HCT116 (cell line): ENCODE data around the gene SH2D2A. TPM values are rescaled to one million over a fixed set of nuclear protein-coding genes. Genes with fewer than 3 reads are reported as not detected.

ENCODE experiments used
- ATAC-seq: fragments of 200-7000 bp; cut with Tn5 transposase; 2 replicates; pipeline ENCODE4 v1.9.1; 2020; ENCODE audit warnings: mild to moderate bottlenecking, moderate library complexity
- BruUV-seq: library from RNA; stranded (reverse); fragments of 400-500 nt; replicated peaks from 2 replicates; lab custom pipeline; 2021; lab: Mats Ljungman, UMichigan
- CTCF ChIA-PET: fragments of 300-600 bp; sonication (Branson Sonifier 250); formaldehyde crosslinking; loops from one replicate; lab custom pipeline; 2021; ENCODE audit warnings: antibody characterized with exemption; lab: Charles Lee
- POLR2A ChIA-PET: fragments of 300-600, 350-600 bp; sonication (Branson Sonifier 250); formaldehyde crosslinking; loops from one replicate; lab custom pipeline; 2021; ENCODE audit warnings: antibody characterized with exemption; lab: Charles Lee
- RAD21 ChIA-PET, 2 experiments: fragments of 300-600 bp; sonication (Branson Sonifier 250); formaldehyde crosslinking; loops; one replicate each; lab custom pipeline; 2023; ENCODE audit warnings: low total read pairs in 2 of 2; ENCODE audit not compliant: uncharacterized antibody in 2 of 2, unreplicated experiment in 2 of 2, low non-redundant PET in 1 of 2; lab: Charles Lee
- DNase-seq: peaks from one replicate; pipeline ENCODE4 v3.0.0-alpha.2; 2010; ENCODE audit warnings: low read depth, low spot score
- H2AFZ ChIP-seq: fragments of 200-600 bp; shearing (Covaris generic), sonication (generic); 2 replicates; pipeline ENCODE4 v1.6.1; 2017; ENCODE audit warnings: low read depth, mixed run types, mixed read lengths, antibody characterized with exemption, low read length; ENCODE audit not compliant: poor library complexity, severe bottlenecking
- H3K27ac ChIP-seq: 2 replicates; pipeline ENCODE4 v1.5.1; 2012; ENCODE audit warnings: low read depth, low read length
- H3K27me3 ChIP-seq: fragments of 200-600 bp; sonication (generic); 2 replicates; pipeline ENCODE4 v1.6.1; 2016; ENCODE audit warnings: mixed run types, low read length, mixed read lengths; ENCODE audit not compliant: insufficient read depth
- H3K36me3 ChIP-seq, 2 experiments: fragments of 200-500 bp in 1 of 2; fragments of 200-600 bp in 1 of 2; sonication (Bioruptor generic) in 1 of 2; sonication (generic) in 1 of 2; 2 replicates each; pipeline versions ENCODE4 v1.5.1 to v1.6.1; 2014 to 2016; ENCODE audit warnings: low read length in 2 of 2, inconsistent platforms in 1 of 2, mixed read lengths in 1 of 2, mixed run types in 1 of 2; ENCODE audit not compliant: insufficient read depth in 2 of 2, control insufficient read depth in 1 of 2
- H3K4me1 ChIP-seq, 2 experiments: fragments of 200-600 bp in 1 of 2; sonication (generic) in 1 of 2; 2 replicates each; pipeline versions ENCODE4 v1.5.1 to v1.6.1; 2012 to 2017; ENCODE audit warnings: low read length in 2 of 2, inconsistent platforms in 1 of 2, mild to moderate bottlenecking in 1 of 2, mixed read lengths in 1 of 2, mixed run types in 1 of 2, moderate library complexity in 1 of 2; ENCODE audit not compliant: insufficient read depth in 2 of 2, control insufficient read depth in 1 of 2
- H3K4me2 ChIP-seq: fragments of 200-600 bp; sonication (generic); 2 replicates; pipeline ENCODE4 v1.6.1; 2017; ENCODE audit warnings: mixed run types, low read length, mixed read lengths
- H3K4me3 ChIP-seq, 2 experiments: fragments of 200-600 bp in 1 of 2; sonication (generic) in 1 of 2; replicated peaks in 1 of 2; 2 replicates each; pipeline ENCODE4 v1.5.1; 2011 to 2016; ENCODE audit warnings: low read length in 2 of 2, control low read depth in 1 of 2, low read depth in 1 of 2, mild to moderate bottlenecking in 1 of 2, mixed read lengths in 1 of 2, mixed run types in 1 of 2
- H3K79me2 ChIP-seq: fragments of 200-600 bp; sonication (generic); 2 replicates; pipeline ENCODE4 v1.6.1; 2017; ENCODE audit warnings: mild to moderate bottlenecking, mixed run types, low read length, moderate library complexity, mixed read lengths; ENCODE audit not compliant: insufficient read depth
- H3K9ac ChIP-seq: fragments of 200-600 bp; sonication (generic); 2 replicates; pipeline ENCODE4 v1.6.1; 2016; ENCODE audit warnings: low read length, mixed read lengths
- H3K9me2 ChIP-seq: fragments of 200-600 bp; sonication (generic), shearing (Covaris generic); 2 replicates; pipeline ENCODE4 v1.6.1; 2017; ENCODE audit warnings: mixed run types, mild to moderate bottlenecking, moderate library complexity; ENCODE audit not compliant: insufficient read depth
- H3K9me3 ChIP-seq, 2 experiments: fragments of 200-500 bp in 1 of 2; fragments of 200-600 bp in 1 of 2; sonication (Bioruptor generic) in 1 of 2; sonication (generic) in 1 of 2; 2 replicates each; pipeline ENCODE4 v1.6.1; 2014 to 2017; ENCODE audit warnings: low read length in 2 of 2, mixed read lengths in 2 of 2, inconsistent platforms in 1 of 2, low read depth in 1 of 2, mild to moderate bottlenecking in 1 of 2, mixed run types in 1 of 2, moderate library complexity in 1 of 2; ENCODE audit not compliant: control insufficient read depth in 1 of 2, insufficient read depth in 1 of 2
- H4K20me1 ChIP-seq: fragments of 200-600 bp; sonication (generic), shearing (Covaris generic); 2 replicates; pipeline ENCODE4 v1.6.1; 2017; ENCODE audit warnings: mixed run types, mild to moderate bottlenecking, moderate library complexity; ENCODE audit not compliant: insufficient read depth
- EGR1 ChIP-seq: IDR thresholded peaks from 2 replicates; pipeline ENCODE4 v1.6.1; 2012; ENCODE audit warnings: low read depth
- FOSL1 ChIP-seq: IDR thresholded peaks from 2 replicates; pipeline ENCODE4 v1.6.1; 2012; ENCODE audit warnings: low read depth
- POLR2A ChIP-seq: IDR thresholded peaks from 2 replicates; pipeline ENCODE4 v1.7.0; 2011; ENCODE audit warnings: borderline replicate concordance; ENCODE audit not compliant: insufficient read depth, insufficient read length; ENCODE audit errors: extremely low read depth
- POLR2AphosphoS5 ChIP-seq: IDR thresholded peaks from 2 replicates; pipeline ENCODE4 v1.6.1; 2011; ENCODE audit warnings: mild to moderate bottlenecking, low read depth, low read length, moderate library complexity
- SRF ChIP-seq: IDR thresholded peaks from 2 replicates; pipeline ENCODE4 v1.6.1; 2012; ENCODE audit warnings: low read depth
- YY1 ChIP-seq: IDR thresholded peaks from 2 replicates; pipeline ENCODE4 v1.6.1; 2011; ENCODE audit warnings: low read length, low read depth, moderate library complexity, mild to moderate bottlenecking; ENCODE audit not compliant: insufficient replicate concordance; ENCODE audit errors: extremely low read depth
- ZFX ChIP-seq: fragments of 450-650 bp; IDR thresholded peaks from 2 replicates; pipeline ENCODE4 v1.6.1; 2017
- intact Hi-C: fragments of 100-400 bp; cut with micrococcal nuclease; formaldehyde crosslinking; loops from 2 replicates; pipeline ENCODE4 v1.10.0; 2022
- total RNA-seq: library from RNA; stranded (reverse); gene quantifications from one replicate; pipeline ENCODE4 v1.2.1, GENCODE V29; 2021; ENCODE audit not compliant: unreplicated experiment
- TF ChIP-seq, protein P1 (sequence below): IDR thresholded peaks from 2 replicates; pipeline ENCODE4 v1.6.1; 2012; ENCODE audit warnings: low read depth

Gene SH2D2A
- total RNA-seq, 1 experiment from 2014 or later, result 4.8 TPM

DNA sequence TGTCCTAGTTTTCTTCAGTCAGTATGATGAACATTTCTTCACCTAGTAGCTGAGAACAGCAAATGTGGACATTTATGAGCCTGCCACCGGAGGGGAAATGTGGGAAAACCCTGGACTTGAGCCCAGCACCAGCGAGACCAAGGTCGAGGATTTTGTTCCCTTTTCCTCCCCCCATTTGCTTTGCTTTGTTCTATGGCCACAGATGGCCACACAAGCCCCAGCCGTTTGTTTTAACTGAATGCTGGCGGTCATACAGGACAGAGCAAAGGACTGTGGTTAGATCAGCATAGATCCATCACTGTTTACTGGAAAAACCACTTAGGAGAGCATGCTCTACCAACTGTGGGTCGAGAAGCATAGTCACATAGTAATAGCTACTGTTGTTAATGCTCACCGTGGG, 20.9 kb downstream of the SH2D2A start:
- no peaks in the 10 kb centered on the region for H3K9me3 ChIP-seq
- H3K4me1 ChIP-seq, result peaks cover 2 to 8% of the 10 kb centered on the region in 2 experiments; a peak in 2 of 4 replicates
- H3K79me2 ChIP-seq, result peaks cover 13% of the 10 kb centered on the region; the same call in 1 of the 2 replicates
- peaks cover 69 to 77% of the 10 kb centered on the region in 2 experiments for H3K36me3 ChIP-seq
- BruUV-seq, result no TSS peak
- TF ChIP-seq FOSL1 (no peak), EGR1 (no peak), POLR2A (no peak), POLR2AphosphoS5 (no peak), SRF (no peak), YY1 (no peak), ZFX (no peak)
- TF ChIP-seq, protein P1, sequence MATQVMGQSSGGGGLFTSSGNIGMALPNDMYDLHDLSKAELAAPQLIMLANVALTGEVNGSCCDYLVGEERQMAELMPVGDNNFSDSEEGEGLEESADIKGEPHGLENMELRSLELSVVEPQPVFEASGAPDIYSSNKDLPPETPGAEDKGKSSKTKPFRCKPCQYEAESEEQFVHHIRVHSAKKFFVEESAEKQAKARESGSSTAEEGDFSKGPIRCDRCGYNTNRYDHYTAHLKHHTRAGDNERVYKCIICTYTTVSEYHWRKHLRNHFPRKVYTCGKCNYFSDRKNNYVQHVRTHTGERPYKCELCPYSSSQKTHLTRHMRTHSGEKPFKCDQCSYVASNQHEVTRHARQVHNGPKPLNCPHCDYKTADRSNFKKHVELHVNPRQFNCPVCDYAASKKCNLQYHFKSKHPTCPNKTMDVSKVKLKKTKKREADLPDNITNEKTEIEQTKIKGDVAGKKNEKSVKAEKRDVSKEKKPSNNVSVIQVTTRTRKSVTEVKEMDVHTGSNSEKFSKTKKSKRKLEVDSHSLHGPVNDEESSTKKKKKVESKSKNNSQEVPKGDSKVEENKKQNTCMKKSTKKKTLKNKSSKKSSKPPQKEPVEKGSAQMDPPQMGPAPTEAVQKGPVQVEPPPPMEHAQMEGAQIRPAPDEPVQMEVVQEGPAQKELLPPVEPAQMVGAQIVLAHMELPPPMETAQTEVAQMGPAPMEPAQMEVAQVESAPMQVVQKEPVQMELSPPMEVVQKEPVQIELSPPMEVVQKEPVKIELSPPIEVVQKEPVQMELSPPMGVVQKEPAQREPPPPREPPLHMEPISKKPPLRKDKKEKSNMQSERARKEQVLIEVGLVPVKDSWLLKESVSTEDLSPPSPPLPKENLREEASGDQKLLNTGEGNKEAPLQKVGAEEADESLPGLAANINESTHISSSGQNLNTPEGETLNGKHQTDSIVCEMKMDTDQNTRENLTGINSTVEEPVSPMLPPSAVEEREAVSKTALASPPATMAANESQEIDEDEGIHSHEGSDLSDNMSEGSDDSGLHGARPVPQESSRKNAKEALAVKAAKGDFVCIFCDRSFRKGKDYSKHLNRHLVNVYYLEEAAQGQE, result no peak
- no peak overlapping the region for H3K27ac ChIP-seq
- H2AFZ ChIP-seq, result no peak overlapping the region
- intact Hi-C loops, result loop anchor here (5.0 kb wide), 1 partner anchor 132 kb away; no protein-coding TSS in a partner anchor
- H4K20me1 ChIP-seq, result 0 out of 2 replicates have a peak, but pooled peaks cover 4% of the 10 kb centered on the region
- ATAC-seq (no peak), DNase-seq (no peak)
- H3K9me2 ChIP-seq, result no peaks in the 10 kb centered on the region
- H3K9ac ChIP-seq, result no peak overlapping the region
- H3K4me3 ChIP-seq, result no peak overlapping the region
- CTCF ChIA-PET, result interaction anchor here (1.2 to 1.5 kb wide), 2 partner anchors 65 to 70 kb away, joined by 3 to 6 read pairs; partner anchors contain the start of gene NTRK1
- POLR2A ChIA-PET, result no interaction called here
- H3K4me2 ChIP-seq, result no peak overlapping the region
- no peaks in the 10 kb centered on the region for H3K27me3 ChIP-seq
- RAD21 ChIA-PET, result no interaction called here
